Transverse colon (tissue), 3 donors: Measurements from ENCODE around the gene YRDC.
"Not testable (repeated sequence)": the region's sequence is repeated elsewhere in the genome, so short reads cannot be mapped to it uniquely, and the experiment has no call there.

Source experiments
- POLR2A ChIP-seq: fragments of 450-650 bp; IDR thresholded peaks from one replicate; pipeline ENCODE4 v1.6.1; 2016; ENCODE audit warnings: antibody characterized with exemption, mild to moderate bottlenecking, moderate library complexity
- TF ChIP-seq, protein P1 (sequence below), 5 experiments: fragments of 200-600 bp in 3 of 5; fragments of 450-650 bp in 2 of 5; sonication (generic) in 3 of 5; IDR thresholded peaks; 1 replicate in 2 of 5; 2 replicates in 3 of 5; pipeline ENCODE4 v1.5.1; 2016 to 2017; ENCODE audit warnings: antibody characterized with exemption in 5 of 5, inconsistent platforms in 3 of 5, mild to moderate bottlenecking in 2 of 5, moderate library complexity in 1 of 5

- TF ChIP-seq POLR2A = not testable (repeated sequence)
- TF ChIP-seq, protein P1, sequence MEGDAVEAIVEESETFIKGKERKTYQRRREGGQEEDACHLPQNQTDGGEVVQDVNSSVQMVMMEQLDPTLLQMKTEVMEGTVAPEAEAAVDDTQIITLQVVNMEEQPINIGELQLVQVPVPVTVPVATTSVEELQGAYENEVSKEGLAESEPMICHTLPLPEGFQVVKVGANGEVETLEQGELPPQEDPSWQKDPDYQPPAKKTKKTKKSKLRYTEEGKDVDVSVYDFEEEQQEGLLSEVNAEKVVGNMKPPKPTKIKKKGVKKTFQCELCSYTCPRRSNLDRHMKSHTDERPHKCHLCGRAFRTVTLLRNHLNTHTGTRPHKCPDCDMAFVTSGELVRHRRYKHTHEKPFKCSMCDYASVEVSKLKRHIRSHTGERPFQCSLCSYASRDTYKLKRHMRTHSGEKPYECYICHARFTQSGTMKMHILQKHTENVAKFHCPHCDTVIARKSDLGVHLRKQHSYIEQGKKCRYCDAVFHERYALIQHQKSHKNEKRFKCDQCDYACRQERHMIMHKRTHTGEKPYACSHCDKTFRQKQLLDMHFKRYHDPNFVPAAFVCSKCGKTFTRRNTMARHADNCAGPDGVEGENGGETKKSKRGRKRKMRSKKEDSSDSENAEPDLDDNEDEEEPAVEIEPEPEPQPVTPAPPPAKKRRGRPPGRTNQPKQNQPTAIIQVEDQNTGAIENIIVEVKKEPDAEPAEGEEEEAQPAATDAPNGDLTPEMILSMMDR (IDR thresholded peaks at IDR 0.05) = not testable (repeated sequence)
Measured at GRCh38 chr1:37771440-37771839, 36.6 kb downstream of the YRDC start.
